Measurements from ENCODE around the gene MAML1. TPM values are rescaled to one million over a fixed set of nuclear protein-coding genes. Genes with fewer than 3 reads are reported as not detected.

Gene MAML1
- total and polyA plus RNA-seq, 4 donors = 2.2 to 7.6 (median 6.3) TPM

GRCh38 chr5:179793468-179794139 is 61.0 kb downstream of the MAML1 start, which contains the start of gene LTC4S:
LTC4S (plus strand) TSS chr5:179793986; CDS start chr5:179794081, 95 bp downstream.
- TF ChIP-seq NR2F2 (IDR thresholded peaks at IDR 0.05) = peak; percentile 23
- TF ChIP-seq YY1 (IDR thresholded peaks at IDR 0.05) = no peak
- Histone ChIP-seq H3K27me3 (ENCODE audit: control insufficient read depth in 4 of 4, insufficient read depth in 4 of 4, low read length in 3 of 4) (no peaks in the 10 kb centered on the region), H3K36me3 (ENCODE audit: control insufficient read depth in 4 of 4, insufficient read depth in 3 of 4, low read depth in 1 of 4, low read length in 3 of 4) (peaks cover 4 to 14% (median 8%) of the 10 kb centered on the region in 4 donors), H3K4me1 (ENCODE audit: control insufficient read depth in 4 of 4, insufficient read depth in 4 of 4, low read length in 3 of 4) (peaks cover 0 to 51% (median 31%) of the 10 kb centered on the region in 4 donors), H3K9ac (ENCODE audit: low read depth in 1 of 2, low read length in 2 of 2) (no peak within 1 kb of the TSS), H3K9me3 (ENCODE audit: control insufficient read depth in 4 of 4, low read length in 3 of 4) (no peaks in the 10 kb centered on the region), H3K4me3 (ENCODE audit: low read depth in 1 of 3, low read length in 3 of 3) (no peak within 1 kb of the TSS), H3K27ac (ENCODE audit: low read depth in 1 of 2, low read length in 2 of 2) (peak within 1 kb of the TSS; percentile 36 to 51)
- no peak for DNase-seq (ENCODE audit: low spot score)
- 67% methylated on average over 19 of the region's 19 CpGs for WGBS

- peaks cover 8 to 20% (median 11%) of the 10 kb centered on the region in 4 donors for H3K36me3 ChIP-seq (ENCODE audit: control insufficient read depth in 4 of 4, insufficient read depth in 3 of 4, low read depth in 1 of 4, low read length in 3 of 4)
- no peaks in the 10 kb centered on the region for H3K27me3 ChIP-seq (ENCODE audit: control insufficient read depth in 4 of 4, insufficient read depth in 4 of 4, low read length in 3 of 4)
- peak overlapping the region; percentile 28 to 51 for H3K27ac ChIP-seq (ENCODE audit: low read depth in 1 of 2, low read length in 2 of 2)
- TF ChIP-seq CTCF (IDR thresholded peaks at IDR 0.05; ENCODE audit: low read depth, low read length, missing input control) (no peak), HNF4A (conservative IDR thresholded peaks at IDR 0.05) (no peak), NR2F2 (IDR thresholded peaks at IDR 0.05) (no peak), RXRA (IDR thresholded peaks at IDR 0.05) (no peak), EGR1 (IDR thresholded peaks at IDR 0.05; ENCODE audit: low read depth in 2 of 2) (no peak), HNF4G (IDR thresholded peaks at IDR 0.05) (no peak), GABPA (IDR thresholded peaks at IDR 0.05 in 1 of 2, conservative IDR thresholded peaks at IDR 0.05 in 1 of 2) (no peak), ATF3 (IDR thresholded peaks at IDR 0.05) (no peak), REST (IDR thresholded peaks at IDR 0.05) (no peak), FOXA2 (IDR thresholded peaks at IDR 0.05) (no peak), TAF1 (conservative IDR thresholded peaks at IDR 0.05) (no peak)
- peaks cover 0 to 51% (median 31%) of the 10 kb centered on the region in 4 donors for H3K4me1 ChIP-seq (ENCODE audit: control insufficient read depth in 4 of 4, insufficient read depth in 4 of 4, low read length in 3 of 4)
- H3K4me3 ChIP-seq (ENCODE audit: low read depth in 1 of 3, low read length in 3 of 3) = no peak overlapping the region
- DNase-seq (ENCODE audit: low spot score) = no peak
- H3K9me3 ChIP-seq (ENCODE audit: control insufficient read depth in 4 of 4, low read length in 3 of 4) = no peaks in the 10 kb centered on the region
- H3K9ac ChIP-seq (ENCODE audit: low read depth in 1 of 2, low read length in 2 of 2) = no peak overlapping the region
- WGBS = 89% methylated on average over 3 of the region's 3 CpGs
Observed at GRCh38 chr5:179794171-179794570, 61.5 kb downstream of the MAML1 start.
